ENCODE measurements around the gene NEDD4. TPM values are rescaled to one million over a fixed set of nuclear protein-coding genes. Genes with fewer than 3 reads are reported as not detected.

NEDD4 gene
- total RNA-seq, 1 donor from 2014 or later: 55.4 TPM

DNA sequence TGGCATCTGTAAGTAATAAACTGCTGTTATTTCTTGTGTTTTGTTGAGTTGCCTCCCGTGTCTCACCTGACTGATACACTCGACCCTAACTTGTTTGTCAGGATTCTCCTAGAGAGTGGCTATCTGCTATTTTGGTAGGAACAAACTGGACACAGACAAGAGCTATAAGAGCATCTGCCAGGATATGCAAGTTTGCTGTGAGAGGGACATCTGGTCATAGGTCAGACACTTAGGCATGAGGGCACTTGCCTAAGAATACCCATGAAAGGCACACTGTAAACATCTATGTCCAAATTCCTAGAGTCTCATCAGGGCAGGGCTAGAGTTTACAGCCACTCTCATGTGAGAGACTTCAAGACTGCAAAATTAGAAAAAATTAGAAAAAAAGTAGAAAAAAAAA lies 32.5 kb downstream of the NEDD4 start:
- H4K20me1 ChIP-seq (ENCODE audit: insufficient read depth, low read length): peaks cover 7% of the 10 kb centered on the region
- no peaks in the 10 kb centered on the region for H3K9me3 ChIP-seq (ENCODE audit: insufficient read depth, low read depth, low read length)
- H3K4me2 ChIP-seq (ENCODE audit: low read length): no peak overlapping the region
- H3K9me3 Mint-ChIP-seq (ENCODE audit: unreplicated experiment): no peaks in the 10 kb centered on the region
- TF ChIP-seq EZH2 (IDR thresholded peaks at IDR 0.05; ENCODE audit: insufficient read depth, low read length): no peak
- TF ChIP-seq, protein P1, sequence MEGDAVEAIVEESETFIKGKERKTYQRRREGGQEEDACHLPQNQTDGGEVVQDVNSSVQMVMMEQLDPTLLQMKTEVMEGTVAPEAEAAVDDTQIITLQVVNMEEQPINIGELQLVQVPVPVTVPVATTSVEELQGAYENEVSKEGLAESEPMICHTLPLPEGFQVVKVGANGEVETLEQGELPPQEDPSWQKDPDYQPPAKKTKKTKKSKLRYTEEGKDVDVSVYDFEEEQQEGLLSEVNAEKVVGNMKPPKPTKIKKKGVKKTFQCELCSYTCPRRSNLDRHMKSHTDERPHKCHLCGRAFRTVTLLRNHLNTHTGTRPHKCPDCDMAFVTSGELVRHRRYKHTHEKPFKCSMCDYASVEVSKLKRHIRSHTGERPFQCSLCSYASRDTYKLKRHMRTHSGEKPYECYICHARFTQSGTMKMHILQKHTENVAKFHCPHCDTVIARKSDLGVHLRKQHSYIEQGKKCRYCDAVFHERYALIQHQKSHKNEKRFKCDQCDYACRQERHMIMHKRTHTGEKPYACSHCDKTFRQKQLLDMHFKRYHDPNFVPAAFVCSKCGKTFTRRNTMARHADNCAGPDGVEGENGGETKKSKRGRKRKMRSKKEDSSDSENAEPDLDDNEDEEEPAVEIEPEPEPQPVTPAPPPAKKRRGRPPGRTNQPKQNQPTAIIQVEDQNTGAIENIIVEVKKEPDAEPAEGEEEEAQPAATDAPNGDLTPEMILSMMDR (IDR thresholded peaks at IDR 0.05; ENCODE audit: insufficient read depth, low read depth, low read length): no peak
- H3K4me1 Mint-ChIP-seq (ENCODE audit: low read depth, unreplicated experiment): peaks cover 5% of the 10 kb centered on the region
- no peak overlapping the region for H2AFZ ChIP-seq (ENCODE audit: low read depth, low read length)
- peaks cover 9% of the 10 kb centered on the region for H3K36me3 Mint-ChIP-seq (ENCODE audit: low read depth, unreplicated experiment)
- no peaks in the 10 kb centered on the region for H3K27me3 Mint-ChIP-seq (ENCODE audit: low read depth, unreplicated experiment)
- no peak overlapping the region for H3K27ac Mint-ChIP-seq (ENCODE audit: unreplicated experiment)
- FAIRE-seq (no peak), DNase-seq (ENCODE audit: low read depth) (no peak)
- no peak overlapping the region for H3K4me3 ChIP-seq (ENCODE audit: insufficient read depth, low read depth, low read length)
- H3K4me1 ChIP-seq (ENCODE audit: insufficient read depth, low read length): no peaks in the 10 kb centered on the region
- peaks cover 4% of the 10 kb centered on the region for H3K36me3 ChIP-seq (ENCODE audit: insufficient read depth, low read length)
- no peaks in the 10 kb centered on the region for H3K79me2 ChIP-seq (ENCODE audit: insufficient read depth, low read length)
- no peak overlapping the region for H3K4me3 Mint-ChIP-seq (ENCODE audit: unreplicated experiment)
- H3K27ac ChIP-seq (ENCODE audit: low read depth, low read length): no peak overlapping the region
- H3K27me3 ChIP-seq (ENCODE audit: insufficient read depth, low read length): no peaks in the 10 kb centered on the region
- no peak overlapping the region for H3K9ac ChIP-seq (ENCODE audit: low read length)

DNA sequence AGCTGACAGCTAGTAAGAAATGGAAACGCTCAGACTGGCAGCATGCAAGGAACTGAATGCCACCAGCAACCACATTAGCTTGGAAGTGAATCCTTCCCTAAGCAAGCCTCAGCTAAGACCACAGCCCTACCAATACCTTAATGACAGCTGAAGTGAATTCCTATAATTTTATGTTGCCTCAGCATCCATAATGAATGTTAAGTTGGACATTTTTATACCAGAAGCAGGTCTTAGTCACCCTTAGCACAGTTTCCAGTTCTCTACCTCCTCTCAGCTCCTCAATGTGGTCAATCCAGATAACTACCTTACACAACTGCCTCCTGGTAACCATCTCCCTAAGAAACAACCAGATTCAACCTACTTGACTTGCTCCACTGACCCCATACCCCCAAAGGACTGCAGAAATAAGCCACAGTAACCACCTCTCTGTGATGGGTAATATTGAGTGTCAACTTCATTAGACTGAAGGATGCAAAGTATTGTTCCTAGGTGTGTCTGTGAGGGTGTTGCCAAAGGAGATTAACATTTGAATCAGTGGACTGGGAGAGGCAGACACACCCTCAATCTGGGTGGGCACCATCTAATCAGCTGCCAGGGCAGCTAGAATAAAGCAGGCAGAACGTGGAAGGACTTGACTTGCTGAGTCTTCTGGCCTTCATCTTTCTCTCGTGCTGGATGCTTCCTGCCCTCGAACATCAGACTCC lies 33.5 kb downstream of the NEDD4 start:
- no peak overlapping the region for H3K4me3 ChIP-seq (ENCODE audit: insufficient read depth, low read depth, low read length)

DNA sequence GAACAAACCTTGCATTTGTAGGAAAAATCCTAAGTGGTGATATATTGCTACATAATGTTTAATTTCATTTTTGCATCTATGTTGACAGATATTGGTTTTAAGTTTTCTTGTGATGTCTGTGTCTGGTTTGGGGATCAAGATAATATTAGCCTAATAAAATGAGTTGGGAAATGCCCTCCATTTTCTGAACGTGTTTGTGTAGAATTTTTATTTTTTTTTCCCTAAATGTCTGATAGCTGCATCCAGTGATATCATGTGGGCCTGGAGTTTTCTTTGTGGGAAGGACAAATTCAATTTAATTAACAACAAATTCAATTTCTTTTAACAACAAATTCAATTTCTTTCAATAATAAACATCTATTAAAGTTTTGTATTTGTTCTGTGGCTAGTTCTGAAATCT lies 35.1 kb downstream of the NEDD4 start:
- FAIRE-seq: no peak

More for the DNA sequence above, 33.5 kb downstream of the NEDD4 start:
- no peak overlapping the region for H3K9ac ChIP-seq (ENCODE audit: low read length)
- no peak overlapping the region for H2AFZ ChIP-seq (ENCODE audit: low read depth, low read length)
- no peaks in the 10 kb centered on the region for H3K36me3 ChIP-seq (ENCODE audit: insufficient read depth, low read length)
- no peaks in the 10 kb centered on the region for H3K4me1 ChIP-seq (ENCODE audit: insufficient read depth, low read length)
- peaks cover 5% of the 10 kb centered on the region for H3K4me1 Mint-ChIP-seq (ENCODE audit: low read depth, unreplicated experiment)
- no peaks in the 10 kb centered on the region for H3K9me3 ChIP-seq (ENCODE audit: insufficient read depth, low read depth, low read length)
- no peak overlapping the region for H3K27ac ChIP-seq (ENCODE audit: low read depth, low read length)
- no peaks in the 10 kb centered on the region for H3K27me3 ChIP-seq (ENCODE audit: insufficient read depth, low read length)
- H3K9me3 Mint-ChIP-seq (ENCODE audit: unreplicated experiment): no peaks in the 10 kb centered on the region
- DNase-seq (ENCODE audit: low read depth): peak; percentile 41
- no peak overlapping the region for H3K27ac Mint-ChIP-seq (ENCODE audit: unreplicated experiment)
- no peak overlapping the region for H3K4me2 ChIP-seq (ENCODE audit: low read length)
- H3K36me3 Mint-ChIP-seq (ENCODE audit: low read depth, unreplicated experiment): peaks cover 5% of the 10 kb centered on the region
- no peak for FAIRE-seq
- no peak overlapping the region for H3K4me3 Mint-ChIP-seq (ENCODE audit: unreplicated experiment)
- no peaks in the 10 kb centered on the region for H3K27me3 Mint-ChIP-seq (ENCODE audit: low read depth, unreplicated experiment)
- peaks cover 9% of the 10 kb centered on the region for H4K20me1 ChIP-seq (ENCODE audit: insufficient read depth, low read length)
- no peaks in the 10 kb centered on the region for H3K79me2 ChIP-seq (ENCODE audit: insufficient read depth, low read length)
- no peak for TF ChIP-seq EZH2 (IDR thresholded peaks at IDR 0.05; ENCODE audit: insufficient read depth, low read length)

More for the DNA sequence above, 35.1 kb downstream of the NEDD4 start:
- H3K9me3 Mint-ChIP-seq (ENCODE audit: unreplicated experiment): no peaks in the 10 kb centered on the region
- no peaks in the 10 kb centered on the region for H3K79me2 ChIP-seq (ENCODE audit: insufficient read depth, low read length)
- no peak overlapping the region for H3K27ac ChIP-seq (ENCODE audit: low read depth, low read length)
- no peak overlapping the region for H3K4me3 ChIP-seq (ENCODE audit: insufficient read depth, low read depth, low read length)
- H2AFZ ChIP-seq (ENCODE audit: low read depth, low read length): no peak overlapping the region
- no peaks in the 10 kb centered on the region for H3K27me3 Mint-ChIP-seq (ENCODE audit: low read depth, unreplicated experiment)
- peak overlapping the region; percentile 66 for H3K27ac Mint-ChIP-seq (ENCODE audit: unreplicated experiment)
- no peak for DNase-seq (ENCODE audit: low read depth)
- H3K4me2 ChIP-seq (ENCODE audit: low read length): no peak overlapping the region
- H3K27me3 ChIP-seq (ENCODE audit: insufficient read depth, low read length): no peaks in the 10 kb centered on the region
- no peaks in the 10 kb centered on the region for H3K9me3 ChIP-seq (ENCODE audit: insufficient read depth, low read depth, low read length)
- H3K4me1 ChIP-seq (ENCODE audit: insufficient read depth, low read length): no peaks in the 10 kb centered on the region
- TF ChIP-seq, protein P1 (IDR thresholded peaks at IDR 0.05; ENCODE audit: insufficient read depth, low read depth, low read length): no peak
- TF ChIP-seq EZH2 (IDR thresholded peaks at IDR 0.05; ENCODE audit: insufficient read depth, low read length): no peak
- H3K36me3 Mint-ChIP-seq (ENCODE audit: low read depth, unreplicated experiment): peaks cover 6% of the 10 kb centered on the region
- H3K4me1 Mint-ChIP-seq (ENCODE audit: low read depth, unreplicated experiment): peaks cover 5% of the 10 kb centered on the region
- H3K4me3 Mint-ChIP-seq (ENCODE audit: unreplicated experiment): no peak overlapping the region
- H4K20me1 ChIP-seq (ENCODE audit: insufficient read depth, low read length): peaks cover 7% of the 10 kb centered on the region
- no peaks in the 10 kb centered on the region for H3K36me3 ChIP-seq (ENCODE audit: insufficient read depth, low read length)
- H3K9ac ChIP-seq (ENCODE audit: low read length): no peak overlapping the region

Measured in astrocyte (in vitro differentiated cells and primary cell).